Hematopoietic multipotent progenitor cell treated with erythropoietin and hydrocortisone succinate and interleukin-3 and kit ligand, for 17 days (in vitro differentiated cells): ENCODE results near the gene APOE.
"Not testable (repeated sequence)": the region's sequence is repeated elsewhere in the genome, so short reads cannot be mapped to it uniquely, and the experiment has no call there.

Source experiments
- DNase-seq: peaks from one replicate; pipeline ENCODE4 v3.0.0-alpha.2; 2015; ENCODE audit warnings: low spot score

APOE gene

DNA sequence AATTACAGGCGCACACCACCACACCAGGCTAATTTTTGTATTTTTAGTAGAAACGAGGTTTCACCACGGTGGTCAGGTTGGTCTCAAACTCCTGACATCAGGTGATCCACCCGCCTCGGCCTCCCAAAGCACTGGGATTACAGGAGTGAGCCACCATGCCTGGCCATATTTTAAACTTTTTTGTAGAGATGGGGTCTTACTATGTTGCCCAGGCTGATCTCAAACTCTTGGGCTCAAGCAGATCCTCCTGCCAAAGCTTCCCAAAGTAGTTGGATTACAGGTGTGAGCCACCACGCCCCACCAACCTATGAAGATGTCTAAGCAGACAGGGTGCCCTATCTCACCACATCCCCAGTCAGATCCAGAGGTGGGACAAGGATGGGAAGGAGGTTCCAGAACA lies 6.3 kb downstream of the APOE start:
- not testable (repeated sequence) for DNase-seq

- no peak for DNase-seq
These were observed 7.3 kb downstream of the APOE start for GRCh38 chr19:44912854-44913253.

DNA sequence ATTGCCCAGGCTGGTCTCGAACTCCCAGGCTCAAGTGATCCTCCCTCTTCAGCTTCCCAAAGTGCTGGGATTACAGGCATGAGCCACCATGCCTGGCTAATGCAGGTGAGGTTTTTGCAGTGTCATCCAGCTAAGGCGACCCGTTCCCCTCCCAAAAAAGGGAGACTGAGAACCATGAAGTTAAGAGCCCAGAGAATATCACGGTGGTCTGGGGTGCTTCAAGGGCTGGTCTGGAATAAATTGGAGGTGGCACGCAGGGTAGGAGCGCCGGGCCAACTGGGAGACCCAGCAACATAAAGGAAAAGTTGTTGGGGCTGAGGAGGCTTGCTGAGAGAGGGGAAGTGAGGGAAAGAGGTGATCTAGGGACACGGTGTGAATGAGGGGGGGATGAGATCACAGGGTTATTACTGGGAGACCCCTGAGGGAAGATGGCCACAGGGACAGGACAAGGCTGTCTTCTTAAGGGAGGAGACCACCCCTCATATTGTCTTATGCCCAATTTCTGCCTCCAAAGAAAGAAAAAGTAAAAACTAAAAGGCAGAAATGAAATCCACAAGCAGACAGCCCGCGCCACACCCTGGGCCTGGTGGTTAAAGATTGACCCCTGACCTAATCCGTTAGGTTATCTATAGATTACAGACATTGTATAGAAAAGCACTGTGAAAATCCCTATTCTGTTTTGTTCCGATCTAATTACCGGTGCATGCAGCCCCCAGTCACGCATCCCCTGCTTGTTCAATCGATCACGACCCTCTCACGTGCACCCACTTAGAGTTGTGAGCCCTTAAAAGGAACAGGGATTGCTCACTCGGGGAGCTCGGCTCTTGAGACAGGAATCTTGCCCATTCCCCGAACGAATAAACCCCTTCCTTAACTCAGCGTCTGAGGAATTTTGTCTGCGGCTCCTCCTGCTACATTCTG lies 8.2 kb downstream of the APOE start:
- DNase-seq: peak; percentile 28

DNA sequence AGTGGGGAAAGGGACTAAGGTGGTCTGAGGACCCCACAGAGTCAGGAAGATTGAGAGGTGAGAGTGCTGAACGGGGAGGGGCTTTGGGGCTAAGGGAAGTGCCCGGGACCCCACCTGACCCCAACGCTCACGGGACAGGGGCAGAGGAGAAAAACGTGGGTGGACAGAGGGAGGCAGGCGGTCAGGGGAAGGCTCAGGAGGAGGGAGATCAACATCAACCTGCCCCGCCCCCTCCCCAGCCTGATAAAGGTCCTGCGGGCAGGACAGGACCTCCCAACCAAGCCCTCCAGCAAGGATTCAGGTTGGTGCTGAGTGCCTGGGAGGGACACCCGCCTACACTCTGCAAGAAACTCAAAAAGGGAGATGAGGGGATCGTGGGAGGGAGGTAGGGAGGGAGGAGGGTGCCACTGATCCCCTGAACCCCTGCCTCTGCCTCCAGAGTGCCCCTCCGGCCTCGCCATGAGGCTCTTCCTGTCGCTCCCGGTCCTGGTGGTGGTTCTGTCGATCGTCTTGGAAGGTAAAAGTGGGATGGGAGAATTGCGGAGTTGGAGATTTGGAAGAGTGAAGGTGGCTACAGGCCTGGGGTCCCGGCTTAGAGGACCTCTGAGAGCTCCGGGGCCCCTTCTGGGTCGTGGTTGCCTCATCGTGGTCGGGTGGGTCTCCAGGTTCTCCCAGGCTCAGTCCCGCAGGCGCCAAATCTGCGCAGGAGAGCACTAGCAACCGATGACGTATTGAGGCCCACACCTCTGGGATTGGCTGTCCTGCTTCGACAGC lies 9.0 kb downstream of the APOE start, which contains the start of gene APOC1:
APOC1 (plus strand) TSS at position 176 of the 774 bp plus-strand sequence; CDS start at position 460, 284 bp downstream.
- peak; percentile 86 for DNase-seq

- no peak for DNase-seq
These were observed 18.7 kb downstream of the APOE start for GRCh38 chr19:44924243-44924725.

GRCh38 chr19:44925114-44925891 lies 19.7 kb downstream of the APOE start:
- no peak for DNase-seq

- DNase-seq: not testable (repeated sequence)
These were observed 20.9 kb downstream of the APOE start for GRCh38 chr19:44926245-44927077.

DNA sequence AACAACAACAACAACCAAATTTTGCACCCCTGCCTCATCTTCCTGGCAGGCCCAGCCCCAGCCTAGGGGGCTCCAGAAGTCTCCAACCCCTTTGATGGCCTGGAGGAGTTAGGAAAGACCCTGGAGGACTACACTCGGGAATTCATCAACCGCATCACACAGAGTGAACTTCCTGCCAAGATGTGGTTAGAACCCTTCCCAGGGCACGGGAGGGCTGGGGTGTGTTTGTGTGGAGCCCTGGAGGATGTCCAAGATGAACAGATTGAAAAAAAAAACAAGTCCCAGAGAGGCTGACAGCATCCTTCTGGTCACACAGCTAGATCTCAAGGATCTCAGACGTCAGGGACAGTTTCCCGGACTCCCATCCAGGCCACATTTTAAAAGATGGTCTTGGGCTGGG lies 22.1 kb downstream of the APOE start:
- DNase-seq: no peak

GRCh38 chr19:44930088-44930487 lies 24.5 kb downstream of the APOE start:
- DNase-seq: no peak

DNA sequence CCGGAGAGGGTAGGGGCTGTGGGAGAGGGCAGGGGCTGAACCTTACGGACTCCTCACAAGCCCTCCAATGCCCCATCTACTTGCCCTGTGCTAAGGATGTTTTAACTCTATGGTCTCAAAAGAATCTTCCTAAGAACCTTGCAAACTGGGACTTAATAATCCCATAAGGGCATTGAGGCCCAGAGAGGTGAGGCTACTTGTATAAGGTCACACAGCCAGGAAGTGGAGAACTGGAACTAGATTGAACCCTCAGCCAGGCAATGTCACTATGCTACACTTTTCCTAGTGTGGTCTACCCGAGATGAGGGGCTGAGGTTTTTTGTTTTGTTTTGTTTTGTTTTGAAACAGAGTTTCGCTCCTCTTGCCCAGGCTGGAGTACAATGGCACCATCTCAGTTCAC lies 25.9 kb downstream of the APOE start:
- no peak for DNase-seq

GRCh38 chr19:44939668-44940067 lies 34.1 kb downstream of the APOE start:
- no peak for DNase-seq

DNA sequence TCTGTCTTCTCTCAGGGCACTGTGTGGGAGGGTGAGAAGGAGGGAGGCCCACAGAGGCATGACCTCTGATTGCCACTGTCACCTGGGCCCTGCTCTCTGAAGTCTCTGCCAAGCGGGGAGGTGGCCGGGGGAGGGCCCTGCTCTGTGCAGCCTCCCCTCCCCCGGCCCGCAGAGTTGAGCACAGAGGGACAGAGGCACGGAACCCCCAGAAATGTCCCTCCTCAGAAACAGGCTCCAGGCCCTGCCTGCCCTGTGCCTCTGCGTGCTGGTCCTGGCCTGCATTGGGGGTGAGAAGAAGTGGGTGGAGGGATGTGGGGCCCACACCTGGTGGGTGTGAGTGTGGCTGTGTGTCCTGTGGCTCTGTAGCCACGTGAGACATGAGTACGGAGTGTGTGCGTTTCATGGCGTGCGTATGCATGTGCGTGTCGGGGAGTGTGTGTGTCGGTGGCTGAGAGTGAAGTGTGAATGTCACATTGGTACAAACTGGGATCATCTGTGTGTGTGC lies 36.5 kb downstream of the APOE start, which contains the start of gene APOC4:
APOC4 (plus strand) TSS at position 171 of the 505 bp plus-strand sequence; CDS start at position 212, 41 bp downstream.
- DNase-seq: no peak

DNA sequence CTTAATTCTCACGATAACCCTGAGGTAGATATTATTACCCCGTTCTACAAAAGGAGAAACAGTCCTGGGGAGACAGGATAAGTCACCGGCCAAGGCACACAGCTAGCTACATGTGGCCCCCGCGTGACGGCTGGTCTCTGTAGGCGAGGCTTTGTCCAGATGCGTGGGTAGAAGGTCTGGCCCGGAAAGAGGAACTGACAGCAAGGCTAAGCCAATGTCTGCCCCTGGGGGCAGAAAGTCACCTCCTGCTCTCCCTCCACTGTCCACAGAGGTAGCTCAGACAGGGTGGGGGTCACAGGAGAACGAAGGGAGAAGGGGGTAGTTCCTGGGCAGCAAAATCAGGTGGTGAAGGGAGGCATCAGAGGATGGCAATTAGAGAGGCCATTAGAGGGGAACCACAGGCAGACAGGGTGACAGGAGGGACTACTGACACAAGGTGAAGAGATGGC lies 38.2 kb downstream of the APOE start:
- DNase-seq: no peak

- DNase-seq: no peak
These were observed 41.5 kb downstream of the APOE start for GRCh38 chr19:44947041-44947581.

GRCh38 chr19:44948237-44948636 lies 42.6 kb downstream of the APOE start:
- no peak for DNase-seq

- no peak for DNase-seq
These were observed 43.3 kb downstream of the APOE start for GRCh38 chr19:44948763-44949374.

- DNase-seq: no peak
These were observed 44.0 kb downstream of the APOE start for GRCh38 chr19:44949550-44949949.

- peak; percentile 89 for DNase-seq
These were observed 45.9 kb downstream of the APOE start for GRCh38 chr19:44951179-44952159.

DNA sequence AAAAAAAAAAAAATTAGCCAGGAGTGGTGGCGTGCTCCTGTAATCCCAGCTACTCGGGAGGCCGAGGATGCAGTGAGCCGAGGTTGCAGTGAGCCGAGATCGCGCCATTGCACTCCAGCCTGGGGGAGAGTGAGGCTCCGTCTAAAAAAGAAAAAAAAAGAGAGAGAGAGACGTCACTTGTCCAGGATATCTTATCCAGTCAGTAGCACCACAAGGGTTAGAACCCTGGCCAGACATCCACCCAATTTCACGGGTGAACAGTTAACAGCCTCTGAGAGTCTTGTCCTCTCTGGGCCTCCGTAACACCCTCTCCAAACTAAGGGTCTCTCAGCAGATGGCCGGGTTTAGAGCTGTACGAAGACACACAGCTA lies 48.7 kb downstream of the APOE start:
- DNase-seq: no peak
